Large intestine (tissue), 3 donors: ENCODE results near the gene TIGAR. TPM values are rescaled to one million over a fixed set of nuclear protein-coding genes. Genes with fewer than 3 reads are reported as not detected.

Source experiments
- DNase-seq, 2 donors: peaks; one replicate each; pipeline versions ENCODE4 v3.0.0 to v3.0.0-alpha.2; 2013
- H3K27ac ChIP-seq: one replicate; pipeline ENCODE4 v1.5.1; 2013; ENCODE audit warnings: low read length
- H3K27me3 ChIP-seq: 2 replicates; pipeline ENCODE4 v1.6.1; 2013; ENCODE audit warnings: low read length; ENCODE audit not compliant: control insufficient read depth, insufficient read depth
- H3K36me3 ChIP-seq: 2 replicates; pipeline ENCODE4 v1.6.1; 2013; ENCODE audit warnings: low read length; ENCODE audit not compliant: control insufficient read depth, insufficient read depth
- H3K4me1 ChIP-seq: one replicate; pipeline ENCODE4 v1.6.1; 2013; ENCODE audit warnings: low read length; ENCODE audit not compliant: control insufficient read depth, insufficient read depth
- H3K4me3 ChIP-seq: one replicate; pipeline ENCODE4 v1.5.1; 2013; ENCODE audit warnings: low read length
- H3K9me3 ChIP-seq: one replicate; pipeline ENCODE4 v1.6.1; 2013; ENCODE audit warnings: mild to moderate bottlenecking, low read depth, low read length, moderate library complexity; ENCODE audit not compliant: control insufficient read depth
- WGBS: methylation state at CpG from one replicate; pipeline ENCODE4 v1.1.5; 2013; ENCODE audit warnings: low lambda C conversion rate; ENCODE audit not compliant: insufficient coverage; 5-methylcytosine and 5-hydroxymethylcytosine counted together
- polyA plus RNA-seq: library from polyadenylated mRNA; unstranded; fragments of 120-200 nt; gene quantifications from one replicate; pipeline ENCODE4 v1.2.1, GENCODE V29; 2013

TIGAR gene
- polyA plus RNA-seq, 1 donor: 5.0 TPM

DNA sequence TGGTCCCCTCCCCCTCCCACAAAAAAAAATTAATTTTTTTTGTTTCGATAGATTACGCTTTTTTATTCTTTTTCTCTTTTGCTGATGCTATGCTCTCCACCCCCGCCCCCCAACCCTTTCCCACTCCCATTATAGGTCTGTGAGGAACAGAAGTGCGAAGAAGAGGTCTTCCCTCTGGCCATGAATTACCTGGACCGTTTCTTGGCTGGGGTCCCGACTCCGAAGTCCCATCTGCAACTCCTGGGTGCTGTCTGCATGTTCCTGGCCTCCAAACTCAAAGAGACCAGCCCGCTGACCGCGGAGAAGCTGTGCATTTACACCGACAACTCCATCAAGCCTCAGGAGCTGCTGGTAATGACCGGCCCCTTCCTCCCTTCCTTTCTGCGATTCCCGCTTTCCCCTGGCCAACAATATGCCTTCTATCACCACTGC, 45.1 kb upstream of the TIGAR start:
- whole genome bisulfite sequencing: no CpG with 5 or more reads among the region's 14 CpGs
- Histone ChIP-seq H3K27ac (peak overlapping the region; percentile 92), H3K4me3 (peak overlapping the region; percentile 94), H3K9me3 (no peaks in the 10 kb centered on the region), H3K27me3 (no peaks in the 10 kb centered on the region), H3K4me1 (peaks cover 49% of the 10 kb centered on the region), H3K36me3 (peaks cover 46% of the 10 kb centered on the region)
- DNase-seq: peak in 1 of 2 donors; percentile 52

DNA sequence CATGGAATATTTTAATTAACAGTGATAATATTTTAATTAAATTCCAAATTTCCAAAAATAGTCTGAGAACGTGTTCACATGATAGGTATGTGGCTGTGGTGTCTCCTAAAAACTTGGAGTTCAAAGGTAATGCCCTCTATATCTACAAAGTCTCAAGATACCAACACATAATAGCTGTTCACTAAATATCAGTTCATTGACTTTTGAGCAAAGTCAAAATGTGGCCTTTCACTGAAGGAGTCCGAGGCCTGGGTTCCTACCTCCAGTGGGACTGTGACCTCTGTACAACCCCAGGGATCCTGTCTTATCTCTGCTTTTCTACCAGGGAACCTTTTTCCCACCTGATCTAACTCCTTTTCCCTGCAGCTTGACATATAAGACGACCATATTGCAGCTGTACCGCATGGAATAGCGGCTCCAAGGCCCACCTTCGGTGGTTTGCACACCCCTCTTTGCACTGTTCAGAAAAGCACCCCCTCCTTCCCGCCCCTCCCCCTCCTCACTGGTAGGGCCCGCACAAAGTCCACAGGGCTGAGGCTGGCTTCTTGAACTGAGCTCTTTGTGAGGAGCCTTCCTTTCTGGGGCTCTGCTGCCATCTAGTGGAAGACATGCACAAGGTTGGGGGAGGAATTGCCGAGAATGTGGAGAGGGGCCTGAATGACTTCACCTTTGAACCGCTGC, 44.3 kb upstream of the TIGAR start:
- peak; percentile 94 for DNase-seq
- Histone ChIP-seq H3K4me1 (peaks cover 56% of the 10 kb centered on the region), H3K27ac (peak overlapping the region; percentile 92), H3K4me3 (peak overlapping the region; percentile 94), H3K9me3 (no peaks in the 10 kb centered on the region), H3K27me3 (no peaks in the 10 kb centered on the region), H3K36me3 (peaks cover 54% of the 10 kb centered on the region)
- no CpG with 5 or more reads among the region's 10 CpGs for WGBS

DNA sequence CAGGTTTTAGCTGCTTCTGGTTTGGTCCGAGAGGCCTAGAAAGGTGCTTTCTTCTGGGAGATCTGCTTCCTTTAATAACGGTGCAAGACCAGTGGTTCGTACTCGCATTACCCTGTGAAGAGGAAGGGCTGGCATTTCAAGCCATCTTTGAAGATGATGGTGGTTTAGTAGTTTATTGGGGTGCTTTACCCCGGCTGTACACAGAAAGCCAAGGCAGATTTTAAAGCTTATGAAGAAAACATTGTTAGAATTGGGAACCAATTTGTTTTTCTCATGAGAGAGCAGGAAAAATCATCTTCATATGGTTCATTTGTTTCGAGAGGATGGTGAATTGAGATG, 43.8 kb upstream of the TIGAR start:
- Histone ChIP-seq H3K27me3 (no peaks in the 10 kb centered on the region), H3K9me3 (no peaks in the 10 kb centered on the region), H3K36me3 (peaks cover 59% of the 10 kb centered on the region), H3K27ac (peak overlapping the region; percentile 88), H3K4me3 (no peak overlapping the region), H3K4me1 (peaks cover 59% of the 10 kb centered on the region)
- DNase-seq: no peak
- WGBS: no CpG with 5 or more reads among the region's 6 CpGs

DNA sequence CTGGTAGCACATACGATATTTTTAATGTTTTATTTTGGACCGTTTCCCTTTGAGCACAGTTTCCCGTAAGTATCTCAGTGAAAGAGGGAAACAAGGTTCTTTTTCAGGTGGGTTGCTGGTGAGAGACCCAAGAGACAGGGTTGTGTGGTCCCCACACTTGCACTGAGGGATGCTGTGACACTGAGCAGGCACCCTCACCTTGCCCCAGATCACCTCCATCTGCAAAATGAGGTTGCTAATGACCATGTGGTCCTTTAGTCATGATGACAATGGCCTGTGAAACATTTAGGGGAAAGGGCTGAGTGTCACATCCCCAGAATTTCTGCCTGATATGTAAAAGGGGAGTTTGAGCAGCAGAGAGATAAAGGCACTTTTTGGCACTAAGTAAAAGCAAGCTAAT, 43.2 kb upstream of the TIGAR start:
- H3K27ac ChIP-seq: peak overlapping the region; percentile 88
- H3K36me3 ChIP-seq: peaks cover 66% of the 10 kb centered on the region
- no peak for DNase-seq
- H3K4me3 ChIP-seq: no peak overlapping the region
- no CpG with 5 or more reads among the region's 3 CpGs for whole genome bisulfite sequencing
- H3K4me1 ChIP-seq: peaks cover 64% of the 10 kb centered on the region
- H3K27me3 ChIP-seq: no peaks in the 10 kb centered on the region
- no peaks in the 10 kb centered on the region for H3K9me3 ChIP-seq

DNA sequence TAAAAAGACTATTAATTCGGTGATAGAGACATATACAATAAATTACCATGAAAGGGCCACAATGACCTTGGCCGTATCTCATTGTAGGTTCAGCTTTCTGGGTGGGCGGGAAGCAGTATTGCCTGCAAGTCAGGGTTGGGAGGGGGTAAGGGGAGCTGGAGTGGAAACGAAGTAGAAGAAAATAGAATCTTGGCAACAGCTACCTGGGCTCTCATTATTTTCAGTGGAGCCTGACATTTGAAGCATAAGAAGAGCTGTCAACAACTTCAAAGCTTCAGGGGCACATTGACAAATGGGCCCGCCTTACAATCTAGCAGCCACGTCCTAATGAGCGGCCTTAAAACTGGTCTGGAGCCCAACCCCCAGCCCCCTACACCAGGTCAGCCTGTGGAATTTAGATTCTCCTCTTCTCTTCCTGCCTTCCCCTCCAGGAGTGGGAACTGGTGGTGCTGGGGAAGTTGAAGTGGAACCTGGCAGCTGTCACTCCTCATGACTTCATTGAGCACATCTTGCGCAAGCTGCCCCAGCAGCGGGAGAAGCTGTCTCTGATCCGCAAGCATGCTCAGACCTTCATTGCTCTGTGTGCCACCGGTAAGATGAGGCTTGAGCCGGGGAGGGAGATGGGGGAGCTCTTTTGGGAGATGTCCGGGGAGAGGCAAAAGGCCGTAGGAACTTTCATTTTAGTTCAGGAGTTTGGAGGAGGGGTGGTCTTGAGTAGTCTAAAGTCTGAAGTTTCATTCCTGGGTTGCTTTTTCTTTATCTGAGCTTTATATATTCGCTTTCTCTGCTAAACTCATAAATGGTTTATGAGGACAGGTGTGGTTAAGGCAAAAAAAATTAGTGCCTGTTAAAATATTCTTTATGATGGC, 42.5 kb upstream of the TIGAR start:
- 8% methylated on average over 3 of the region's 15 CpGs for WGBS
- H3K4me1 ChIP-seq: peaks cover 64% of the 10 kb centered on the region
- H3K4me3 ChIP-seq: no peak overlapping the region
- H3K36me3 ChIP-seq: peaks cover 73% of the 10 kb centered on the region
- H3K27me3 ChIP-seq: no peaks in the 10 kb centered on the region
- peak overlapping the region; percentile 88 for H3K27ac ChIP-seq
- DNase-seq: peak; percentile 81 to 91
- H3K9me3 ChIP-seq: no peaks in the 10 kb centered on the region

DNA sequence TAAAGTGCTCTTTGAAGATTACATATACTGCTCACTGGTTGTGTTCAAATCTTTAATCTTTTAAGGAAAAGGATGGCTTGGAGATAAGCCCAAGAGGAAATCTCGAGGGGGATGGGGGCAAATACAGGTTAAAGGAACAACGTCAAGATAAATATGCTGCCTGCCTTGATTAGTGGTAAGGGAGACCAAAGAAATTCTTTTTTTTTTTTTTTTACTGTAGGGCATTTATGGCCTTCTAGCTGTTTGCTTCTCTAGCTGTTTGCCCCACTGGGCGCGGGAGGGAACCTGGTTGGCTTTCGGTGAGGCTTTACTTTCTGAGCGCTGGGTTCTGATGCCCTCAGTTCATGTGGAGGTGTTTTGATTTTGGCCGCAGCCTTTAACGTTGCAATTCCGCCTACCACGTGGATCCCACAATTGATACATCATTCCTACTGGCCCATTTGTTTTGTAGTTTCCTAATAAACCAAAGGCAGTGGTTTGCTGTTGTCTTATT, 41.8 kb upstream of the TIGAR start:
- no peak overlapping the region for H3K4me3 ChIP-seq
- WGBS: 20% methylated on average over 1 of the region's 10 CpGs
- DNase-seq: peak; percentile 75 to 90
- H3K27ac ChIP-seq: peak overlapping the region; percentile 88
- peaks cover 80% of the 10 kb centered on the region for H3K36me3 ChIP-seq
- H3K4me1 ChIP-seq: peaks cover 68% of the 10 kb centered on the region
- no peaks in the 10 kb centered on the region for H3K9me3 ChIP-seq
- no peaks in the 10 kb centered on the region for H3K27me3 ChIP-seq

DNA sequence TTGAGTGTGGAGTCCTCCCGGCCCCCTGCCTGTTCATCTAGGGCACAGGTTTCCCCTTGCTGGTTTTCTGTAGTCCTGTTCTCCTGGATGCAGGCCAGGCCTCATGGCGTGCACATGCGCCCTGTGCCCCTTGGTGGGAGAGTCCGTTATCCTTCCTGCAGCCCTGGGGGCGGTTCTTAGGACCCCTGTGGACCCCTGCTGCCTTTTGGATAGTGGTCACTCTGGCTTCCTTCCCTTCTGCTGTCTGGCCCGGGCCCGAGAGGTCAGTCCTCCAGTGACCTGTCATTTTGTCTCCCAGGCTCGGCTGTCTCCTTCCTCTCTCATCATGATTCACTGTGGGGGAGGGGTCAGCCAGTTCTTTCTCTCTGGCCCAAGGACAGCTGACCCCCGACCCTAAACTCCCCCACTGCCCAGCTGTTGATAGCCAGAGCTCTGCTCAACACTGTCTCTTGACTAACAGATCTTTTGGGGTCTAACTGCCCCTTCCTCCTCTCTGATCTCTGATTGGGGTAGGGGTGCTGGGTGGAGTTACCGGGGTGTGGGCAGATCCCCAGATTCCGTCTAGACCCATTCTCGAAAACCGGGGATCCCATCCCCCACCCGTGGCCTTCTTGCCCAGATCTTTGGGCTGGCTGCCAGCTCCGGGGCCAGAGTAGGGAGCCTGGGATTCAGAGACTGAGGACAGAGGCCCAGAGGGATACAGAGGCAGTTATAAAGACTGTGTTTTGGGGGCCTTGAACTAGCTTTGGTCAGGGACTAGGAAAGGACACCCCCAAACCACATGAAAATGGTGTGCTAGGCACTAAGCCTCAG, 40.5 kb upstream of the TIGAR start:
- H3K36me3 ChIP-seq: peaks cover 91% of the 10 kb centered on the region
- H3K27me3 ChIP-seq: no peaks in the 10 kb centered on the region
- peak overlapping the region; percentile 88 for H3K27ac ChIP-seq
- peak overlapping the region; percentile 7 for H3K4me3 ChIP-seq
- no peaks in the 10 kb centered on the region for H3K9me3 ChIP-seq
- no peak for DNase-seq
- no CpG with 5 or more reads among the region's 15 CpGs for WGBS
- H3K4me1 ChIP-seq: peaks cover 70% of the 10 kb centered on the region

DNA sequence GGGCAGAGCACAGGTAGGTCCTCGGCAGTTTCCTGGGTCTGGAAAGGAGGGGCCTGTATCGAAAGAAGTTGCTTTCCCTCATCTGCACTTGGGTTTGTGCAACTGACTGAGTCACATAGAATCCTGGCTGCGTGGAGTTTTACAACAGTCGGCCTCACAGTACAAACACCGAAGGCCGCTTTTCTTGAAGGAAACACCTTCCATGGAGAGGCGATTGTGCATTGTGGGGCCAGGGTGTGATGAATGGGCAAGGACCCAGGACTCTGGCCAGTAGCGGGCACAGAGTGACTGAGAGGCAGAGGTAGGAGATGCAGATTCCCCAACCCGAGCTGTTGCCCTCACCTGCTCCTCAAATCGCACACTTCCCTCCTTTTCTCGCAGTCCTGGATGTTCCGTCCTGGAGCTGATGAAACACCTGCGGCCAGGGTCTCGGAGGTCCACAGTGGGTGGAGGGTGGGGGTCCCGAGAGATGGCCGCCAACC, 39.8 kb upstream of the TIGAR start:
- Histone ChIP-seq H3K36me3 (peaks cover 92% of the 10 kb centered on the region), H3K4me1 (peaks cover 71% of the 10 kb centered on the region)
- DNase-seq: peak; percentile 84 to 89

DNA sequence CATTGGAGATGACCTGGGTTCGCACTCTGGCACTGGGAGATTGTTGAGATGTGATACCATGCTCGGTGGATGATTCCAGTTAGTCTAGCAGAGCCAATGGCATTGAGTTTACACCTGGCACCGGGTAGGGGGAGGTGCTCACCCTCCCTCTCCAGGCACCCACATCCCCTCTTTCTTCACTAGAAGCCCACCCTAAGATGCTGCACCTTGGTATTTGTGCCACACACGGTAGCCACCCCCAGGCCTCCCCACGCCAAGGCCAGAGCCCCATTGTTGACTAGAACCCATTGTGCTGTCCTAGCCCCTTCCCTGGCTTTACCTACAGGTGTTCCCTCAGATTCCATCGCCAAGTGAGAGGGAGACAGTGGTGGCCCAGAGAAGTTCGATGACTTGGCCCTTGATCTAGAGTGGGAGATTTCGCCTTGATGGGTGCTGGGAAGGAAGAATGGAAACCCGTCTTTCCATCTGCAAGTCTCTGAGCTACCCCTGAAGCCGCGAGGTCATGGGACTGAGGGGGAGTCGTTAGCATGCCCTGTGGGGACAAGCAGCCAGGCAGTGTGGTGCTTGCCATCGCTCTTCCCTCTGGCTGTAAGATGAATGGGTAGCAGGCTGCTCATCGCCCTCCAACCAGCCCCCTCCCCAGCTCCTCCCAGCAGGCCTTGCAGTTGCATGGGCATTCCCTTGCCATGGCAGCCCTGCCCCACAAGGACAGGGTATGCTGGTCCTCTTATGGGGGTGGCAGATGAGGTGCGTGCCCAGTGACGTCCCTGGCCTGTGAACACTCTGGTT, 38.7 kb upstream of the TIGAR start:
- H3K4me1 ChIP-seq: peaks cover 71% of the 10 kb centered on the region

More for the DNA sequence above, 39.8 kb upstream of the TIGAR start:
- Histone ChIP-seq H3K27ac (peak overlapping the region; percentile 88), H3K27me3 (no peaks in the 10 kb centered on the region), H3K9me3 (no peaks in the 10 kb centered on the region), H3K4me3 (no peak overlapping the region)
- no CpG with 5 or more reads among the region's 16 CpGs for WGBS

More for the DNA sequence above, 38.7 kb upstream of the TIGAR start:
- WGBS: 100% methylated on average over 1 of the region's 16 CpGs
- no peak for DNase-seq
- Histone ChIP-seq H3K4me3 (no peak overlapping the region), H3K36me3 (peaks cover 95% of the 10 kb centered on the region), H3K9me3 (no peaks in the 10 kb centered on the region), H3K27ac (no peak overlapping the region), H3K27me3 (no peaks in the 10 kb centered on the region)
